GM12873 (cell line): ENCODE results near the gene S1PR5.

Source experiments
- TF ChIP-seq, protein P1 (sequence below): IDR thresholded peaks from 2 replicates; pipeline ENCODE4 v1.5.1; 2012; ENCODE audit warnings: low read depth, mild to moderate bottlenecking, moderate library complexity, low read length, control low read depth; ENCODE audit not compliant: insufficient read depth; ENCODE audit errors: missing control alignments

The S1PR5 gene

DNA sequence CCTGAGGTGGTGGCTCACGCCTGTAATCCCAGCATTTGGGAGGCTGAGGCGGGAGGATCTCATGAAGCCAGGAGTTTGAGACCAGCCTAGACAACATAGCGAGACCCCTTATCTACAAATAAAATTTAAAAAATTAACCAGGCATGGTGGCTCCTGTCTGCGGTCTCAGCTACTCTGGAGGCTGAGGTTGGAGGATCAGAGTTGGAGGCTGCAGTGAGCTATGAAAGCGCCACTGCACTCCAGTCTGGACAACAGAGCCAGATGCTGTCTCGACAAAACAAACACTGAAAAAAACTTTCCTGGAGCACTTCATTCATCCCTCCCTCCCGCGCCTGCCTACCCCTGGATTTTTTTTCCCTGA is 25.8 kb upstream of the S1PR5 start:
- TF ChIP-seq, protein P1, sequence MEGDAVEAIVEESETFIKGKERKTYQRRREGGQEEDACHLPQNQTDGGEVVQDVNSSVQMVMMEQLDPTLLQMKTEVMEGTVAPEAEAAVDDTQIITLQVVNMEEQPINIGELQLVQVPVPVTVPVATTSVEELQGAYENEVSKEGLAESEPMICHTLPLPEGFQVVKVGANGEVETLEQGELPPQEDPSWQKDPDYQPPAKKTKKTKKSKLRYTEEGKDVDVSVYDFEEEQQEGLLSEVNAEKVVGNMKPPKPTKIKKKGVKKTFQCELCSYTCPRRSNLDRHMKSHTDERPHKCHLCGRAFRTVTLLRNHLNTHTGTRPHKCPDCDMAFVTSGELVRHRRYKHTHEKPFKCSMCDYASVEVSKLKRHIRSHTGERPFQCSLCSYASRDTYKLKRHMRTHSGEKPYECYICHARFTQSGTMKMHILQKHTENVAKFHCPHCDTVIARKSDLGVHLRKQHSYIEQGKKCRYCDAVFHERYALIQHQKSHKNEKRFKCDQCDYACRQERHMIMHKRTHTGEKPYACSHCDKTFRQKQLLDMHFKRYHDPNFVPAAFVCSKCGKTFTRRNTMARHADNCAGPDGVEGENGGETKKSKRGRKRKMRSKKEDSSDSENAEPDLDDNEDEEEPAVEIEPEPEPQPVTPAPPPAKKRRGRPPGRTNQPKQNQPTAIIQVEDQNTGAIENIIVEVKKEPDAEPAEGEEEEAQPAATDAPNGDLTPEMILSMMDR: no peak

DNA sequence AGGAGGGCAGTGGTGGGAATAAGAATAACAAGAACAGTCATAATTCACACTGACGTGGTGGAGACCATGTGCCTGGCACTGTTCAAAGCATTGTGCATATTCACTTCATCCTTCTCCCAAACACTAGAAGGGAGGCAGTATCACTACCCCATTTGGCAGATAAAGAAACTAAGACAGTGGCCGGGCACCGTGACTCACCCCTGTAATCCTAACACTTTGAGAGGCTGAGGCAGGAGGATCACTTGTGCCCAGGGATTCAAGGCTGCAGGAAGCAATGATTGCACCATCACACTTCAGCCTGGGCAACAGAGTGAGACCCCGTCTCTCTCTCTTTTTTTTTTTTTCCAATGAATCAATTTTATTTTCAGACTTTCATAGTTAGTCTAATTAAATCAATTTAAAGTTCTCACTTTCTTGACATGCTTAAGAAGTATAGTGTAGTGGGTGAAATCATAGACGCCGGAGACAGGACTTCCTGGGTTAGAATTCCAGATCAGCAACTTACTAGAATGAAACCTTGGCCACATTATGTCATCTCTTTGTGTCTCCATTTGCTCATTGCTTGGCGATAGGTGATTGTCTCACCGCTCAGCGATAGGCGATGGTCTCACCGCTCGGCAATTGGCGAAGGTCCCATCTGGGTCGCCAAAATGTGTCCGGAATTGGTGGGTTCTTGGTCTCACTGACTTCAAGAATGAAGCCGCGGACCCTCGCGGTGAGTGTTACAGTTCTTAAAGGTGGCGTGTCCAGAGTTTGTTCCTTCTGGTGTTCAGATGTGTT is 21.1 kb upstream of the S1PR5 start:
- TF ChIP-seq, protein P1: no peak

DNA sequence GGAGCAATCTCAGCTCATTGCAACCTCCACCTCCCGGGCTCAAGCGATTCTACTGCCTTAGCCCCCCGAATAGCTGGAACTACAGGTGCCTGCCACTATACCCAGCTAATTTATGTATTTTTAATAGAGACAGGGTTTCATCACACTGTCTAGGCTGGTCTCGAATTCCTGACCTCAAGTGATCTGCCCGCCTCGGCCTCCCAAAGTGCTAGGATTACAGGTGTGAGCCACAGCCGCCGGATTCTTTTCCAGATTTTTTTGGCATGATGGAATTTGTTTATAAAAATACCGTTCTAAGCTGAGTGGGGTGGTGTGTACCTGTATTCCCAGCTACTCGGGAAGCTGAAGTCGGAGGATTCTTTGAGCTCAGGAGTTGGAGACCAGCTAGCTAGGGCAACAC is 20.4 kb upstream of the S1PR5 start:
- TF ChIP-seq, protein P1: no peak

DNA sequence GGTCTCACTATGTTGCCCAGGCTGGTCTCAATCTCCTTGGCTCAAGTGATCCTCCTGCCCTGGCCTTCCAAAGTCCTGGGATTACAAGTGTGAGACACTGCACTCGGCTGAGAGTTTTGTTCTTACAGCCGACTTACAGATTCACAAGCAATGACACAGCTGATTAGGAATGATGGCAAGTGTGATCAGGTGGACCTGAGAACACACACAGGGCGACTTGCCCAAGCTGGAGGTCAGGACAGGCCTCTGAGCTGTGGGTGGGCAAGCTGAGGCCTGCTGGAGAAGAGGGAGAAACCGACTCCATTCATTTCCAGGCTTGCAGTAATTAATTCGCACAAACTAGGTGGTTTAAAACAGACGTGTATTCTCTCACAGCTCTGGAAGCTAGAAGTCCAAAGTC is 18.4 kb upstream of the S1PR5 start:
- TF ChIP-seq, protein P1: no peak

DNA sequence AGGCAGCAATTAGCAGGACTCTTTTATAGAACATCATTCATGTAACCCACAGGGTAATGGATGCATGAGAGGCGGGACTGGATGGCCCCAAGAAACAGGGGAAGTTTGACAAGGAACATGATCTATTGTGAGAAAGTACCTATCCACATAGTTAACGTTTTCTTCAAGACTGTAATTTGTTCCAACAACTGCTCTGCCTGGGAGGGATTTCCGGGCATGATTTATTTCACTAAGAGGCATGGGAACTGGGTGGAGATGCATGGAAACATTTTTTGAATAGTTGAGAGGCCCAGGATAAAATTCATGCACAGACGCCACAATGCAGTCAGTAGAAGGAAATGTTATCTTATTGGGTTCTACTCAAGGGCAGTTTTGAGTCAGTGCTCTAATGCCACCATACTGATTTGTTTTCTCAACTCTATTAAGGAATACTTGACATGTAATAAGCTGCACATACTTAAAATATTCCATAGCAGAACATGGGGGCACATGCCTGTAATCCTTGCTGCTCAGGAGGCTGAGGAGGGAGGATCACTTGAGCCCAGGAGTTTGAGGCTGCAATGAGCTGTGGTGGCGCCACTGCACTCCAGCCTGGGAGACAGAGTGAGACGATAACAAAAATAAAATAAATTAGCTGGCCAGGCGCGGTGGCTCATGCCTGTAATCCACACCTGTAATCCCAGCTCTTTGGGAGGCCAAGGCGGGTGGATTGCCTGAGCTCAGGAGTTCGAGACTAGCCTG is 16.6 kb upstream of the S1PR5 start:
- TF ChIP-seq, protein P1: no peak

DNA sequence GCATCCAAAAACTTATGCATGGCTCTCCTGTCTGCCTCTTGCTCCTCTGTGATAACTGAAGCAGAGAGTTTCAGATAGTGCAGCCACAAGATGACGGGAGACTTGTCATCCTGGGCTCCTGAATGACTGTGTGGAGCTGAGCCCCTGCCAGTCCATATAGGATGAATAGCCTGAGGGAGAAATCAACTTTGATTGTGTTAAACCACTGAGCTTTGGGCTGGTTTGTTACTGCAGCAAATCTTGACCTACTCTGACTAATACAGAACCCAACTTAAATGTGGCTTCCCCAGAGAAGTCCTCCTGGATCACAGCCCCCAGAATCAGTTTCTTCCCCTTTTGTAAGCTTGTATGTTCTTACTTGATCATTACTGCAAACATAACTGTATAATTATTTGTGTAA is 15.2 kb upstream of the S1PR5 start:
- TF ChIP-seq, protein P1: no peak

DNA sequence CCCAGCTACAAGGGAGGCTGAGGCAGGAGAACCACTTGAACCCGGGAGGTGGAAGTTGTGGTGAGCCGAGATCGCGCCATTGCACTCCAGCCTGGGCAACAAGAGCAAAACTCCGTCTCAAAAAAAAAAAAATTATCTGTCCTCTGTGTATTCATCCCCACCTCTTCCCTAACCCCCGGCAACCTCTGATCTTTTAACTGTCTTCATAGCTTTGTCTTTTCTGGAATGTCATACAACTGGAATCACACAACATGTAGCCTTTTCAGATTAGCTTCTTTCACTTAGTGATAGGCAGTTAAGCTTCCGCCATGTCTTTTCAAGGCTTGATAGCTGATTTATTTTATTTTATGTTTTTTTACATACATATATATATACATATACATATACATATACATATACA is 8.4 kb upstream of the S1PR5 start:
- TF ChIP-seq, protein P1: no peak
